Activated CD8-positive, alpha-beta memory T cell treated with anti-CD3 and anti-CD28 coated beads for 4 hours (primary cell): ENCODE measurements around the gene CAPN2.

Experiments used
- DNase-seq, 2 donors: peaks; one replicate each; pipeline ENCODE4 v3.0.0-alpha.2; 2020; ENCODE audit warnings: low read depth in 2 of 2

Gene CAPN2

GRCh38 chr1:223702735-223703667, 9.3 kb upstream of the CAPN2 start:
- DNase-seq: no peak

- no peak for DNase-seq
These were observed 8.7 kb upstream of the CAPN2 start for GRCh38 chr1:223703668-223704013.

GRCh38 chr1:223704921-223705878, 7.1 kb upstream of the CAPN2 start:
- DNase-seq: no peak

- no peak for DNase-seq
These were observed 6.0 kb upstream of the CAPN2 start for GRCh38 chr1:223706077-223706973.

GRCh38 chr1:223707256-223708000, 4.9 kb upstream of the CAPN2 start:
- DNase-seq: no peak

- DNase-seq: no peak
These were observed 4.4 kb upstream of the CAPN2 start for GRCh38 chr1:223708001-223708359.

GRCh38 chr1:223708651-223709268, 3.6 kb upstream of the CAPN2 start:
- no peak for DNase-seq

GRCh38 chr1:223709598-223709997, 2.7 kb upstream of the CAPN2 start:
- DNase-seq: no peak

GRCh38 chr1:223710179-223711133, 1.9 kb upstream of the CAPN2 start:
- DNase-seq: no peak

- DNase-seq: no peak
These were observed 1.2 kb upstream of the CAPN2 start for GRCh38 chr1:223711173-223711572.

GRCh38 chr1:223711747-223712193, 569 bp upstream of the CAPN2 start:
- no peak for DNase-seq

- DNase-seq: no peak
These were observed 623 bp downstream of the CAPN2 start for GRCh38 chr1:223712850-223713474.

GRCh38 chr1:223713546-223714420, 1.4 kb downstream of the CAPN2 start:
- DNase-seq: no peak

GRCh38 chr1:223714421-223714724, 2.0 kb downstream of the CAPN2 start:
- no peak for DNase-seq

GRCh38 chr1:223714849-223715603, 2.7 kb downstream of the CAPN2 start:
- no peak for DNase-seq

GRCh38 chr1:223715604-223716172, 3.3 kb downstream of the CAPN2 start:
- no peak for DNase-seq
